ENCODE measurements around the gene ZBTB47.

- TF ChIP-seq CTCF (IDR thresholded peaks at IDR 0.05) (no peak), POLR2AphosphoS5 (IDR thresholded peaks at IDR 0.05) (no peak)
Measured at GRCh38 chr3:42662037-42662812, 8.7 kb downstream of the ZBTB47 start.
